Endothelial cell of umbilical vein (primary cell): ENCODE measurements around the gene C9orf72. TPM values are rescaled to one million over a fixed set of nuclear protein-coding genes. Genes with fewer than 3 reads are reported as not detected.

Experiments
- BruUV-seq: library from RNA; stranded (reverse); fragments of 400-500 nt; replicated peaks from 2 replicates; lab custom pipeline; 2021; lab: Mats Ljungman, UMichigan
- CTCF ChIA-PET: fragments of 300-600, 350-600 bp; sonication (Branson Sonifier 250); formaldehyde crosslinking; loops from one replicate; lab custom pipeline; 2021; ENCODE audit warnings: antibody characterized with exemption, inconsistent platforms; lab: Charles Lee
- POLR2A ChIA-PET: fragments of 300-600, 350-600 bp; sonication (Branson Sonifier 250); formaldehyde crosslinking; loops from one replicate; lab custom pipeline; 2021; ENCODE audit warnings: antibody characterized with exemption, inconsistent platforms; lab: Charles Lee
- DNase-seq: peaks from one replicate; pipeline ENCODE4 v3.0.0-alpha.2; 2011; ENCODE audit warnings: low read depth, low spot score
- FAIRE-seq: peaks from 2 replicates; lab custom pipeline; 2011; peaks lifted over from hg19 to GRCh38; lab: Jason Lieb, UNC
- H2AFZ ChIP-seq: 2 replicates; pipeline ENCODE4 v1.6.0; 2012; ENCODE audit warnings: low read depth, low read length, control low read depth, inconsistent platforms
- H3K27ac ChIP-seq: 2 replicates; pipeline ENCODE4 v1.5.1; 2011; ENCODE audit warnings: low read depth, mild to moderate bottlenecking, control low read depth, low read length, moderate library complexity; ENCODE audit not compliant: insufficient read depth
- H3K27me3 ChIP-seq, 2 experiments: 2 replicates each; pipeline versions ENCODE4 v1.6.0 to v1.6.1; 2011; ENCODE audit warnings: low read length in 2 of 2, mixed read lengths in 1 of 2; ENCODE audit not compliant: control insufficient read depth in 2 of 2, insufficient read depth in 2 of 2
- H3K36me3 ChIP-seq, 2 experiments: 2 replicates in 1 of 2; 3 replicates in 1 of 2; pipeline ENCODE4 v1.5.1; 2011; ENCODE audit warnings: low read length in 2 of 2, mild to moderate bottlenecking in 1 of 2, moderate library complexity in 1 of 2; ENCODE audit not compliant: control insufficient read depth in 2 of 2, insufficient read depth in 2 of 2; ENCODE audit errors: extremely low read depth in 1 of 2
- H3K4me1 ChIP-seq: 3 replicates; pipeline ENCODE4 v1.5.1; 2011; ENCODE audit warnings: mild to moderate bottlenecking, low read length; ENCODE audit not compliant: control insufficient read depth, insufficient read depth; ENCODE audit errors: extremely low read depth
- H3K4me2 ChIP-seq: 2 replicates; pipeline ENCODE4 v1.6.1; 2011; ENCODE audit warnings: low read length, control low read depth, mixed read lengths; ENCODE audit not compliant: insufficient read depth
- H3K4me3 ChIP-seq, 3 experiments: fragments of 200-600 bp in 1 of 3; sonication (generic), shearing (Covaris generic) in 1 of 3; replicated peaks in 1 of 3; 2 replicates each; pipeline ENCODE4 v1.5.1; 2011 to 2016; ENCODE audit warnings: control low read depth in 3 of 3, low read length in 3 of 3, mild to moderate bottlenecking in 2 of 3, inconsistent platforms in 1 of 3, low read depth in 1 of 3, moderate library complexity in 1 of 3; ENCODE audit not compliant: insufficient read depth in 1 of 3
- H3K79me2 ChIP-seq: 2 replicates; pipeline ENCODE4 v1.6.0; 2012; ENCODE audit warnings: low read length, inconsistent platforms; ENCODE audit not compliant: control insufficient read depth, insufficient read depth
- H3K9ac ChIP-seq: replicated peaks from 2 replicates; pipeline ENCODE3; 2011; ENCODE audit warnings: low read length, control low read depth; ENCODE audit not compliant: insufficient read depth; ENCODE audit errors: extremely low read depth
- H3K9me1 ChIP-seq: replicated peaks from 3 replicates; pipeline ENCODE4 v1.6.0; 2011; ENCODE audit warnings: mild to moderate bottlenecking, low read length; ENCODE audit not compliant: control insufficient read depth, insufficient read depth; ENCODE audit errors: extremely low read depth
- H3K9me3 ChIP-seq: replicated peaks from 2 replicates; pipeline ENCODE4 v1.5.1; 2012; ENCODE audit warnings: low read length, inconsistent platforms; ENCODE audit not compliant: control insufficient read depth, insufficient read depth
- H4K20me1 ChIP-seq: replicated peaks from 2 replicates; pipeline ENCODE3; 2011; ENCODE audit warnings: mild to moderate bottlenecking, low read length; ENCODE audit not compliant: control insufficient read depth, insufficient read depth; ENCODE audit errors: extremely low read depth
- CTCF ChIP-seq, 2 donors: IDR thresholded peaks; 1 replicate in 1 of 2; 2 replicates in 1 of 2; pipeline ENCODE4 v1.5.1; 2011; ENCODE audit warnings: low read length in 2 of 2, mild to moderate bottlenecking in 2 of 2, moderate library complexity in 2 of 2, control low read depth in 1 of 2, inconsistent platforms in 1 of 2, low read depth in 1 of 2; ENCODE audit not compliant: insufficient read depth in 1 of 2; ENCODE audit errors: extremely low read depth in 1 of 2
- EZH2 ChIP-seq: IDR thresholded peaks from 2 replicates; pipeline ENCODE4 v1.6.1; 2012; ENCODE audit warnings: borderline replicate concordance, low read depth, mild to moderate bottlenecking, moderate library complexity, low read length, inconsistent platforms; ENCODE audit not compliant: severe bottlenecking
- FOS ChIP-seq: IDR thresholded peaks from 2 replicates; pipeline ENCODE4 v1.6.1; 2011; ENCODE audit warnings: mild to moderate bottlenecking, low read length, moderate library complexity, borderline replicate concordance; ENCODE audit not compliant: insufficient read depth
- GATA2 ChIP-seq: IDR thresholded peaks from 2 replicates; pipeline ENCODE4 v1.7.0; 2011; ENCODE audit warnings: low read depth, mild to moderate bottlenecking, moderate library complexity, mixed read lengths, low read length; ENCODE audit not compliant: insufficient read length, insufficient read depth
- JUN ChIP-seq: IDR thresholded peaks from 2 replicates; pipeline ENCODE4 v1.6.1; 2011; ENCODE audit warnings: borderline replicate concordance, low read depth; ENCODE audit not compliant: insufficient read length, insufficient read depth
- MAX ChIP-seq: IDR thresholded peaks from 2 replicates; pipeline ENCODE4 v1.6.1; 2011; ENCODE audit not compliant: insufficient read depth, insufficient read length
- MYC ChIP-seq: IDR thresholded peaks from one replicate; pipeline ENCODE4 v1.6.1; 2011; ENCODE audit warnings: mild to moderate bottlenecking, low read depth, low read length
- POLR2A ChIP-seq: IDR thresholded peaks from 2 replicates; pipeline ENCODE4 v1.6.1; 2012; ENCODE audit warnings: low read depth, mild to moderate bottlenecking, control low read depth, low read length
- POLR2AphosphoS5 ChIP-seq: IDR thresholded peaks from 2 replicates; pipeline ENCODE4 v1.6.1; 2012; ENCODE audit warnings: low read depth, mild to moderate bottlenecking, control low read depth, low read length, moderate library complexity; ENCODE audit not compliant: insufficient read depth
- dilution Hi-C: fragments of 300-500 bp; cut with MboI; formaldehyde crosslinking; loops from one replicate; pipeline ENCODE4 v1.15.0; 2019; ENCODE audit warnings: low sequenced_read_pairs; ENCODE audit not compliant: extremely low pct_ligation_motif_present
- intact Hi-C: fragments of 100-400 bp; cut with micrococcal nuclease; formaldehyde crosslinking; loops from one replicate; pipeline ENCODE4 v1.10.0; 2022
- polyA plus RNA-seq, 4 experiments: library from polyadenylated mRNA; depleted of rRNA in 3 of 4; stranded (reverse) in 3 of 4; unstranded in 1 of 4; fragments of >200 nt; gene quantifications; 2 replicates each; pipeline versions ENCODE4 v1.2.1 to v1.2.3, GENCODE V29; 2011 to 2012; ENCODE audit warnings: missing spikeins in 1 of 4
- total RNA-seq: library from RNA; stranded (reverse); gene quantifications from 2 replicates; pipeline ENCODE4 v1.2.3, GENCODE V29; 2021

C9orf72 gene
- total and polyA plus RNA-seq, 2 donors (not counting 3 experiments of a cell fraction or from before 2014, with no cell fraction given), result 2.7 to 7.3 TPM

DNA sequence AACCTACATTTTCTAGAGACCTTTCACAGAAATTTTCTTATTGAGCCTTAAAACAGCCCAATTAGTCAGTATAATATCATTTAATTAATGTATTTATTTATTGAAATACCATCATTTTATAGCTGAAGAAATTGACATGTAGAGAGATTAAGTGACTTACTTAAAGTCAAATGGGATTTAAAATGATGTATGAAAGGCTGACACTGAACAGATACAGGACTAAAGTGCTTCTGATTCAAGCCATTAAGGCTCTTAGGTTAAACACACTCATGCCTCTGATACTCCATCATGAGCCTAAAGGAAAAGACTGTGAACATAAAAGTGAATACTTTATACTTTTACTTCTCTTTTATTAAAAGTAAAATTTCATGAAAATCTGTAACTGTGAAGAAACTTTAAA, 12.8 kb downstream of the C9orf72 start:
- intact Hi-C loops, result no loop called here
- Histone ChIP-seq H3K4me3 (no peak overlapping the region), H3K4me1 (no peaks in the 10 kb centered on the region), H3K4me2 (no peak overlapping the region), H3K27me3 (no peaks in the 10 kb centered on the region), H3K9me3 (no peaks in the 10 kb centered on the region), H3K27ac (no peak overlapping the region), H3K36me3 (peaks cover 2% of the 10 kb centered on the region in 2 experiments), H3K9me1 (no peaks in the 10 kb centered on the region), H4K20me1 (no peaks in the 10 kb centered on the region), H3K79me2 (no peaks in the 10 kb centered on the region), H2AFZ (no peak overlapping the region), H3K9ac (no peak overlapping the region)
- DNase-seq, result no peak
- BruUV-seq, result no TSS peak
- ChIA-PET CTCF (interaction anchor here (1.1 to 1.6 kb wide), 2 partner anchors 13 to 227 kb away, joined by 3 to 6 read pairs; partner anchors contain the start of gene C9orf72), POLR2A (no interaction called here)
- no peak for TF ChIP-seq CTCF (IDR thresholded peaks at IDR 0.05; ENCODE audit: extremely low read depth in 1 of 2, insufficient read depth in 1 of 2, low read depth in 1 of 2, low read length in 2 of 2)
- no peak for TF ChIP-seq MYC
- TF ChIP-seq MAX, result no peak
- TF ChIP-seq GATA2, result no peak
- TF ChIP-seq JUN, result no peak
- TF ChIP-seq EZH2, result no peak
- TF ChIP-seq POLR2A, result no peak
- TF ChIP-seq FOS, result no peak
- no peak for TF ChIP-seq POLR2AphosphoS5
- dilution Hi-C loops, result no loop called here
- FAIRE-seq, result no peak
